Measurements from ENCODE around the gene ESR2. TPM values are rescaled to one million over a fixed set of nuclear protein-coding genes. Genes with fewer than 3 reads are reported as not detected.

Gene ESR2
- polyA plus RNA-seq, 1 of the 3 experiments (the other 2 are of a cell fraction) = 0.03 TPM

- DNase-seq = no peak
- Histone ChIP-seq H3K4me2 (no peak overlapping the region), H2AFZ (ENCODE audit: low read depth) (no peak overlapping the region), H3K9ac (no peak overlapping the region), H3K36me3 (replicated peaks in 1 of 2; ENCODE audit: control insufficient read depth in 1 of 2, insufficient read depth in 2 of 2, low read length in 1 of 2) (no peaks in the 10 kb centered on the region), H3K27ac (ENCODE audit: low read depth in 2 of 2, low read length in 1 of 2) (no peak overlapping the region), H3K4me3 (ENCODE audit: low read depth in 2 of 2, low read length in 1 of 2) (no peak overlapping the region), H3K9me3 (no peaks in the 10 kb centered on the region), H3K4me1 (ENCODE audit: control insufficient read depth in 1 of 2, insufficient read depth in 2 of 2, low read depth in 1 of 2, low read length in 1 of 2) (no peaks in the 10 kb centered on the region), H3F3A (replicated peaks; ENCODE audit: insufficient read depth) (no peaks in the 10 kb centered on the region), H3K9me2 (no peaks in the 10 kb centered on the region), H3K27me3 (ENCODE audit: insufficient read depth) (no peaks in the 10 kb centered on the region), H3K79me2 (ENCODE audit: insufficient read depth) (no peaks in the 10 kb centered on the region), H4K20me1 (ENCODE audit: insufficient read depth) (no peaks in the 10 kb centered on the region)
- 67% methylated on average over 1 of the region's 1 CpG for WGBS (ENCODE audit: low lambda C conversion rate)
- no peak for TF ChIP-seq RAD21 (IDR thresholded peaks at IDR 0.05; ENCODE audit: low read length)
- TF ChIP-seq TAF1 (IDR thresholded peaks at IDR 0.05; ENCODE audit: borderline replicate concordance, low read depth, low read length) = no peak
- CTCF ChIA-PET = interaction anchor here (1.3 kb wide), 1 partner anchor 242 kb away, joined by 4 read pairs; no protein-coding TSS in a partner anchor
- POLR2A ChIA-PET = no interaction called here
Measured at GRCh38 chr14:64061115-64061514, 233.1 kb downstream of the ESR2 start.

- no peaks in the 10 kb centered on the region for H3K9me3 ChIP-seq
- POLR2A ChIA-PET = no interaction called here
- H3K4me1 ChIP-seq (ENCODE audit: control insufficient read depth in 1 of 2, insufficient read depth in 2 of 2, low read depth in 1 of 2, low read length in 1 of 2) = no peaks in the 10 kb centered on the region
- TF ChIP-seq IRF3 (IDR thresholded peaks at IDR 0.05; ENCODE audit: low read depth, low read length) (no peak), USF1 (IDR thresholded peaks at IDR 0.05; ENCODE audit: borderline replicate concordance, low read depth) (no peak), ELF1 (IDR thresholded peaks at IDR 0.05) (no peak), POLR2AphosphoS5 (IDR thresholded peaks at IDR 0.05; ENCODE audit: low read depth, low read length) (no peak), RXRA (IDR thresholded peaks at IDR 0.05; ENCODE audit: borderline replicate concordance, low read depth) (no peak), SIN3A (IDR thresholded peaks at IDR 0.05; ENCODE audit: borderline replicate concordance, low read depth, low read length) (no peak), CTCF (IDR thresholded peaks at IDR 0.05) (peak; percentile 39; the same call in 1 of the 2 replicates)
- no peaks in the 10 kb centered on the region for H3K79me2 ChIP-seq (ENCODE audit: insufficient read depth)
- H3F3A ChIP-seq (replicated peaks; ENCODE audit: insufficient read depth) = no peaks in the 10 kb centered on the region
- H3K9ac ChIP-seq = no peak overlapping the region
- 85% methylated on average over 5 of the region's 5 CpGs for WGBS (ENCODE audit: low lambda C conversion rate)
- H4K20me1 ChIP-seq (ENCODE audit: insufficient read depth) = no peaks in the 10 kb centered on the region
- DNase-seq = no peak
- no peaks in the 10 kb centered on the region for H3K9me2 ChIP-seq
- no peak overlapping the region for H3K27ac ChIP-seq (ENCODE audit: low read depth in 2 of 2, low read length in 1 of 2)
- H3K27me3 ChIP-seq (ENCODE audit: insufficient read depth) = no peaks in the 10 kb centered on the region
- H3K4me3 ChIP-seq (ENCODE audit: low read depth in 2 of 2, low read length in 1 of 2) = no peak overlapping the region
- H3K36me3 ChIP-seq (replicated peaks in 1 of 2; ENCODE audit: control insufficient read depth in 1 of 2, insufficient read depth in 2 of 2, low read length in 1 of 2) = no peaks in the 10 kb centered on the region
- H2AFZ ChIP-seq (ENCODE audit: low read depth) = no peak overlapping the region
- CTCF ChIA-PET = interaction anchor here (1.3 to 1.4 kb wide), 2 partner anchors 80 to 243 kb away, joined by 4 read pairs; no protein-coding TSS in a partner anchor
- no peak overlapping the region for H3K4me2 ChIP-seq
Measured at GRCh38 chr14:64060648-64061096, 233.5 kb downstream of the ESR2 start.

Data from SK-N-SH (cell line).